ENCODE results near the gene CACNG4.
A peak's percentile ranks its signal among the peaks of the same experiment; 100 is the strongest.

Gene CACNG4

GRCh38 chr17:66955821-66956220 lies 8.7 kb upstream of the CACNG4 start:
- H3K9me3 ChIP-seq (ENCODE audit: insufficient read depth, low read depth, low read length), result no peaks in the 10 kb centered on the region
- H3K9ac ChIP-seq (ENCODE audit: low read depth, low read length), result no peak overlapping the region
- H3K4me1 ChIP-seq (ENCODE audit: insufficient read depth, low read length), result peaks cover 25% of the 10 kb centered on the region
- H3K4me3 ChIP-seq (ENCODE audit: low read length), result no peak overlapping the region
- H3K27ac ChIP-seq (ENCODE audit: low read length), result no peak overlapping the region
- H3K36me3 ChIP-seq (ENCODE audit: insufficient read depth, low read depth, low read length), result no peaks in the 10 kb centered on the region
- peaks cover 12% of the 10 kb centered on the region; the same call in 1 of the 2 replicates for H3K27me3 ChIP-seq (ENCODE audit: insufficient read depth, low read length)

- peaks cover 20% of the 10 kb centered on the region for H3K4me1 ChIP-seq (ENCODE audit: insufficient read depth, low read length)
- H3K9ac ChIP-seq (ENCODE audit: low read depth, low read length), result no peak overlapping the region
- no peak overlapping the region for H3K27ac ChIP-seq (ENCODE audit: low read length)
- H3K4me3 ChIP-seq (ENCODE audit: low read length), result no peak overlapping the region
- H3K36me3 ChIP-seq (ENCODE audit: insufficient read depth, low read depth, low read length), result no peaks in the 10 kb centered on the region
- H3K9me3 ChIP-seq (ENCODE audit: insufficient read depth, low read depth, low read length), result no peaks in the 10 kb centered on the region
- H3K27me3 ChIP-seq (ENCODE audit: insufficient read depth, low read length), result peaks cover 14% of the 10 kb centered on the region; the same call in 1 of the 2 replicates
These were observed 7.6 kb upstream of the CACNG4 start for GRCh38 chr17:66956941-66957340.

GRCh38 chr17:66957343-66957742 lies 7.2 kb upstream of the CACNG4 start:
- H3K4me3 ChIP-seq (ENCODE audit: low read length), result no peak overlapping the region
- peaks cover 17% of the 10 kb centered on the region for H3K4me1 ChIP-seq (ENCODE audit: insufficient read depth, low read length)
- H3K27ac ChIP-seq (ENCODE audit: low read length), result no peak overlapping the region
- no peaks in the 10 kb centered on the region for H3K36me3 ChIP-seq (ENCODE audit: insufficient read depth, low read depth, low read length)
- peaks cover 18% of the 10 kb centered on the region for H3K27me3 ChIP-seq (ENCODE audit: insufficient read depth, low read length)
- H3K9ac ChIP-seq (ENCODE audit: low read depth, low read length), result no peak overlapping the region
- H3K9me3 ChIP-seq (ENCODE audit: insufficient read depth, low read depth, low read length), result no peaks in the 10 kb centered on the region

GRCh38 chr17:66957951-66958579 lies 6.4 kb upstream of the CACNG4 start:
- Histone ChIP-seq H3K27ac (ENCODE audit: low read length) (no peak overlapping the region), H3K9me3 (ENCODE audit: insufficient read depth, low read depth, low read length) (no peaks in the 10 kb centered on the region), H3K4me3 (ENCODE audit: low read length) (no peak overlapping the region), H3K27me3 (ENCODE audit: insufficient read depth, low read length) (peaks cover 26% of the 10 kb centered on the region), H3K4me1 (ENCODE audit: insufficient read depth, low read length) (peaks cover 13% of the 10 kb centered on the region), H3K36me3 (ENCODE audit: insufficient read depth, low read depth, low read length) (no peaks in the 10 kb centered on the region), H3K9ac (ENCODE audit: low read depth, low read length) (no peak overlapping the region)

- Histone ChIP-seq H3K4me1 (ENCODE audit: insufficient read depth, low read length) (peaks cover 13% of the 10 kb centered on the region), H3K4me3 (ENCODE audit: low read length) (no peak overlapping the region), H3K36me3 (ENCODE audit: insufficient read depth, low read depth, low read length) (no peaks in the 10 kb centered on the region), H3K27ac (ENCODE audit: low read length) (no peak overlapping the region), H3K9me3 (ENCODE audit: insufficient read depth, low read depth, low read length) (no peaks in the 10 kb centered on the region), H3K27me3 (ENCODE audit: insufficient read depth, low read length) (peaks cover 38% of the 10 kb centered on the region), H3K9ac (ENCODE audit: low read depth, low read length) (no peak overlapping the region)
These were observed 4.7 kb upstream of the CACNG4 start for GRCh38 chr17:66959641-66960375.

- no peaks in the 10 kb centered on the region for H3K36me3 ChIP-seq (ENCODE audit: insufficient read depth, low read depth, low read length)
- peaks cover 13% of the 10 kb centered on the region for H3K4me1 ChIP-seq (ENCODE audit: insufficient read depth, low read length)
- no peak overlapping the region for H3K9ac ChIP-seq (ENCODE audit: low read depth, low read length)
These were observed 3.9 kb upstream of the CACNG4 start for GRCh38 chr17:66960613-66961012.

GRCh38 chr17:66963521-66963908 lies 992 bp upstream of the CACNG4 start:
- Histone ChIP-seq H3K27me3 (ENCODE audit: insufficient read depth, low read length) (peaks cover 69% of the 10 kb centered on the region), H3K4me3 (ENCODE audit: low read length) (peak overlapping the region; percentile 68), H3K9me3 (ENCODE audit: insufficient read depth, low read depth, low read length) (no peaks in the 10 kb centered on the region), H3K4me1 (ENCODE audit: insufficient read depth, low read length) (peaks cover 9% of the 10 kb centered on the region; the same call in 1 of the 2 replicates), H3K9ac (ENCODE audit: low read depth, low read length) (peak overlapping the region; percentile 7; the same call in 1 of the 2 replicates), H3K27ac (ENCODE audit: low read length) (no peak overlapping the region), H3K36me3 (ENCODE audit: insufficient read depth, low read depth, low read length) (no peaks in the 10 kb centered on the region)

More at GRCh38 chr17:66960613-66961012, 3.9 kb upstream of the CACNG4 start:
- Histone ChIP-seq H3K9me3 (ENCODE audit: insufficient read depth, low read depth, low read length) (no peaks in the 10 kb centered on the region), H3K4me3 (ENCODE audit: low read length) (no peak overlapping the region), H3K27me3 (ENCODE audit: insufficient read depth, low read length) (peaks cover 43% of the 10 kb centered on the region), H3K27ac (ENCODE audit: low read length) (no peak overlapping the region)

GRCh38 chr17:66964930-66965800 lies 658 bp downstream of the CACNG4 start:
- Histone ChIP-seq H3K4me3 (ENCODE audit: low read length) (peak overlapping the region; percentile 81), H3K9ac (ENCODE audit: low read depth, low read length) (no peak overlapping the region), H3K27ac (ENCODE audit: low read length) (no peak overlapping the region), H3K27me3 (ENCODE audit: insufficient read depth, low read length) (peaks cover 64% of the 10 kb centered on the region), H3K36me3 (ENCODE audit: insufficient read depth, low read depth, low read length) (no peaks in the 10 kb centered on the region), H3K4me1 (ENCODE audit: insufficient read depth, low read length) (peaks cover 9% of the 10 kb centered on the region; the same call in 1 of the 2 replicates), H3K9me3 (ENCODE audit: insufficient read depth, low read depth, low read length) (no peaks in the 10 kb centered on the region)

GRCh38 chr17:66965801-66966262 lies 1.3 kb downstream of the CACNG4 start:
- Histone ChIP-seq H3K9ac (ENCODE audit: low read depth, low read length) (no peak overlapping the region), H3K4me1 (ENCODE audit: insufficient read depth, low read length) (peaks cover 9% of the 10 kb centered on the region; the same call in 1 of the 2 replicates), H3K36me3 (ENCODE audit: insufficient read depth, low read depth, low read length) (no peaks in the 10 kb centered on the region), H3K4me3 (ENCODE audit: low read length) (peak overlapping the region; percentile 81), H3K27ac (ENCODE audit: low read length) (no peak overlapping the region), H3K9me3 (ENCODE audit: insufficient read depth, low read depth, low read length) (no peaks in the 10 kb centered on the region), H3K27me3 (ENCODE audit: insufficient read depth, low read length) (peaks cover 57% of the 10 kb centered on the region)

- Histone ChIP-seq H3K9ac (ENCODE audit: low read depth, low read length) (no peak overlapping the region), H3K4me1 (ENCODE audit: insufficient read depth, low read length) (peaks cover 9% of the 10 kb centered on the region; the same call in 1 of the 2 replicates), H3K36me3 (ENCODE audit: insufficient read depth, low read depth, low read length) (no peaks in the 10 kb centered on the region), H3K9me3 (ENCODE audit: insufficient read depth, low read depth, low read length) (no peaks in the 10 kb centered on the region), H3K27ac (ENCODE audit: low read length) (no peak overlapping the region), H3K27me3 (ENCODE audit: insufficient read depth, low read length) (peaks cover 56% of the 10 kb centered on the region), H3K4me3 (ENCODE audit: low read length) (peak overlapping the region; percentile 81)
These were observed 1.8 kb downstream of the CACNG4 start for GRCh38 chr17:66966298-66966697.

- no peaks in the 10 kb centered on the region for H3K36me3 ChIP-seq (ENCODE audit: insufficient read depth, low read depth, low read length)
- H3K4me3 ChIP-seq (ENCODE audit: low read length), result peak overlapping the region; percentile 81
- H3K4me1 ChIP-seq (ENCODE audit: insufficient read depth, low read length), result peaks cover 9% of the 10 kb centered on the region; the same call in 1 of the 2 replicates
- H3K9ac ChIP-seq (ENCODE audit: low read depth, low read length), result no peak overlapping the region
- peaks cover 56% of the 10 kb centered on the region for H3K27me3 ChIP-seq (ENCODE audit: insufficient read depth, low read length)
- H3K9me3 ChIP-seq (ENCODE audit: insufficient read depth, low read depth, low read length), result no peaks in the 10 kb centered on the region
- no peak overlapping the region for H3K27ac ChIP-seq (ENCODE audit: low read length)
These were observed 2.4 kb downstream of the CACNG4 start for GRCh38 chr17:66966704-66967418.
